Peyer's patch (tissue), 4 donors: Measurements from ENCODE around the gene LPGAT1. TPM values are rescaled to one million over a fixed set of nuclear protein-coding genes. Genes with fewer than 3 reads are reported as not detected.

ENCODE experiments used
- DNase-seq, 3 donors: peaks; one replicate each; pipeline ENCODE4 v3.0.0-alpha.2; 2017 to 2019
- H3K27ac ChIP-seq, 4 donors: fragments of 200-600 bp; sonication (generic); one replicate each; pipeline ENCODE4 v1.5.1; 2016 to 2019
- H3K27me3 ChIP-seq, 2 donors: fragments of 200-600 bp; sonication (generic); one replicate each; pipeline ENCODE4 v1.5.1; 2019
- H3K36me3 ChIP-seq, 3 donors: fragments of 200-600 bp; sonication (generic); one replicate each; pipeline ENCODE4 v1.5.1; 2016 to 2019
- H3K4me1 ChIP-seq, 4 donors: fragments of 200-600 bp; sonication (generic); one replicate each; pipeline ENCODE4 v1.5.1; 2016 to 2019
- H3K4me3 ChIP-seq, 4 donors: fragments of 200-600 bp; sonication (generic); 1 replicate in 3 of 4; 2 replicates in 1 of 4; pipeline ENCODE4 v1.5.1; 2016 to 2019; ENCODE audit warnings: mild to moderate bottlenecking in 1 of 4
- H3K9me3 ChIP-seq, 4 donors: fragments of 200-600 bp; sonication (generic); one replicate each; pipeline ENCODE4 v1.5.1; 2016 to 2019; ENCODE audit warnings: mild to moderate bottlenecking in 1 of 4
- POLR2A ChIP-seq, 2 donors: fragments of 450-650 bp; IDR thresholded peaks; one replicate each; pipeline ENCODE4 v1.5.1; 2017; ENCODE audit warnings: antibody characterized with exemption in 2 of 2, mild to moderate bottlenecking in 2 of 2, moderate library complexity in 2 of 2
- total RNA-seq, 4 donors: library from RNA; depleted of rRNA; stranded (reverse); fragments of >200 nt; gene quantifications; one replicate each; pipeline ENCODE4 v1.1.0, GENCODE V29; 2016
- TF ChIP-seq, protein P1 (sequence below), 6 experiments: fragments of 450-650 bp in 4 of 6; fragments of 200-600 bp in 2 of 6; sonication (generic) in 1 of 6; IDR thresholded peaks; one replicate each; pipeline ENCODE4 v1.5.1; 2017 to 2019; ENCODE audit warnings: antibody characterized with exemption in 6 of 6, mild to moderate bottlenecking in 3 of 6, moderate library complexity in 1 of 6

LPGAT1 gene
- total RNA-seq, 4 donors from 2014 or later, result 18.2 to 171 (median 138) TPM

DNA sequence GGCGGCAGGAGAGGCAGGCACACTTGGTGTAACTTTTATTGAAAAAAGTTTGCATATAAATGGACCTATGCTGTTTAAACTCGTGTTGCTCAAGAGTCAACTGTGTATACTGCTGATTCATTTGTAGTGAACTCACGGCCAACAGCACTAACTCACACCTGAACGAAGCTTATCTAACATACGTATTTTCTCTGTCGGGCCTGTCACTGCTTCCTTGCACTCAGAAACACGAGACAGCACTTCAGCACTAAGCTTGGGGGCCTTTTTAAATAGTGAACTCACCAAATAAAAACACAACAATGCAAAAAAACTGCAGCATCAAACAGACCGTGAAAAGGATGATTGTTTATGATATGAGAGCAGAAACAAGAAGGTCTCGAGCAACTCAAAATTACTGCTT, 96.2 kb downstream of the LPGAT1 start:
- Histone ChIP-seq H3K27me3 (no peaks in the 10 kb centered on the region), H3K9me3 (no peaks in the 10 kb centered on the region), H3K4me3 (no peak overlapping the region), H3K27ac (no peak overlapping the region), H3K4me1 (peaks cover 0 to 12% (median 2%) of the 10 kb centered on the region in 4 donors), H3K36me3 (no peaks in the 10 kb centered on the region)
- TF ChIP-seq, protein P1, sequence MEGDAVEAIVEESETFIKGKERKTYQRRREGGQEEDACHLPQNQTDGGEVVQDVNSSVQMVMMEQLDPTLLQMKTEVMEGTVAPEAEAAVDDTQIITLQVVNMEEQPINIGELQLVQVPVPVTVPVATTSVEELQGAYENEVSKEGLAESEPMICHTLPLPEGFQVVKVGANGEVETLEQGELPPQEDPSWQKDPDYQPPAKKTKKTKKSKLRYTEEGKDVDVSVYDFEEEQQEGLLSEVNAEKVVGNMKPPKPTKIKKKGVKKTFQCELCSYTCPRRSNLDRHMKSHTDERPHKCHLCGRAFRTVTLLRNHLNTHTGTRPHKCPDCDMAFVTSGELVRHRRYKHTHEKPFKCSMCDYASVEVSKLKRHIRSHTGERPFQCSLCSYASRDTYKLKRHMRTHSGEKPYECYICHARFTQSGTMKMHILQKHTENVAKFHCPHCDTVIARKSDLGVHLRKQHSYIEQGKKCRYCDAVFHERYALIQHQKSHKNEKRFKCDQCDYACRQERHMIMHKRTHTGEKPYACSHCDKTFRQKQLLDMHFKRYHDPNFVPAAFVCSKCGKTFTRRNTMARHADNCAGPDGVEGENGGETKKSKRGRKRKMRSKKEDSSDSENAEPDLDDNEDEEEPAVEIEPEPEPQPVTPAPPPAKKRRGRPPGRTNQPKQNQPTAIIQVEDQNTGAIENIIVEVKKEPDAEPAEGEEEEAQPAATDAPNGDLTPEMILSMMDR (IDR thresholded peaks at IDR 0.05), result no peak
- no peak for TF ChIP-seq POLR2A (IDR thresholded peaks at IDR 0.05)
- DNase-seq, result no peak

DNA sequence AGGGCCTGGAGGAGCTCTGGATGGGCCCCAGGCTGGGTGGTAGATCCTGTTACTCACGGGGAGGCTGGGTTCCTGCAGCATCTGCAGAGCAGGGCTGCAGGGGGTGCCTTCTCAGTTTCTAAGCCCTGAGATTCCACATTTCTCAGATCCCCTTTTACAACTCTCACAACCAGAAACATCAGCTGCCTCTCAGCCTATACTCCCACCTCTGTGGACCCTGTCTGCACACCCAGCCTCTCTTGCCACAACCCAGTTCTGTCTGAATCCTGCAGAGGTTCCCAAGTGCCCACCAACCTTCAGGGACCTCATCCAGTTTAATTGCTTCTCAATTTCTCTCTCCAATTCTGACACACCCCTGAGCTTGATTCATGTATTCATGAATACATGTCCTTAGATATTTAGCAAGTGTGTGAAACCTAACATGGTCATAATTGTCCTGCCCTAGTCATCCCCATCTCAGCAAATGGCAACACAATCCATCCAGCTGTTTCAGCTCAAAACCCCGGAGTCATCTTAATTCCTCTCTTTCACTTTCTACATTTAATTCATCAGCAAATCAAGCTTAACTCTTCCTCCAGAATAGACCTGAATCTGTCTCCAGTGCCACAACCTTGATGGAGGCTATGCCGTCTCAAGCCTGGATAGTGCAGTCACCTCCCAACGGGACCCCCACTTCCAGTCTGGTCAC, 98.1 kb downstream of the LPGAT1 start:
- H3K9me3 ChIP-seq, result no peaks in the 10 kb centered on the region

DNA sequence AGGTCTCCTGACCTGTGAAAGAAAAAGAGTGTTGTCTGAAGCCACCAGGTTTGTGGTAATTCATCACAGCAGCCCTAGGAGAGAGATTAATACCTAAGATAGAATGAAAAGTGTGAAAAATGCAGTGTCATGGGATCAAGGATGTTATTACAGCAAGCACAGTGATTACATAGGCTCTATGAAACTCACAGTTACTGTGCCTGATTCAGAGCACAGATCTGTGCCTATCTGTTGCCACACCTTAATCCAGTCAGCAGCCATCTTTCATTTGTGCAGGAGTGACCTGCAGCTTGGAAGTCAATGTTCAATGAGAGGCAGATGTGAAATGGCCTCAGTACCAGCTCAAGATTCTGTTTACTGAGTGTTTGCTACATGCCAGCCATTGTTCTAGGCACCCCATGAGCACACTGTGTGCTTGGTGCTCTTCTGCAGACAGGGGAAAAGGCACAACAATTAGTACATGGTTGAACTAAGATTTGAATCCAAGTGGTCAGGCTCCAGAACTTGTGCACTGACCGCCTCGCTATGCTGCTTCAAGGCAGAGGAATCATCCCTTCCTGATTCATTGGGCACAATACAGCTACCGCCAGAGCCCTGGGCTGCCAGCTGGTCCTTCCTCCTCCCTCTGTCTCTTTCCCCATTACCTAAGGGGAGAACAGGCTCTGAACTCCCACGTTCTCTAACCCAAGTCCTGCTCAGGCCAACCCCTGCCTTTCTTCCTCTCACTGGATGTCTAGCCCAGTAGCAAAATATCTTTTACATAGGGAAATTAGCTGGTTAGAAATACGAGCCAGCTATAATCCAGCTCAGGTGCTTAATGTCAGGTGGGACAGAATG, 98.9 kb downstream of the LPGAT1 start:
- H3K27ac ChIP-seq, result no peak overlapping the region
- no peaks in the 10 kb centered on the region for H3K36me3 ChIP-seq
- no peak overlapping the region for H3K4me3 ChIP-seq
- H3K9me3 ChIP-seq, result no peaks in the 10 kb centered on the region
- H3K4me1 ChIP-seq, result peaks cover 0 to 12% (median 2%) of the 10 kb centered on the region in 4 donors
- DNase-seq, result no peak
- TF ChIP-seq, protein P1 (IDR thresholded peaks at IDR 0.05), result no peak
- no peak for TF ChIP-seq POLR2A (IDR thresholded peaks at IDR 0.05)
- no peaks in the 10 kb centered on the region for H3K27me3 ChIP-seq

More for the DNA sequence above, 98.1 kb downstream of the LPGAT1 start:
- Histone ChIP-seq H3K27ac (no peak overlapping the region), H3K27me3 (no peaks in the 10 kb centered on the region), H3K4me1 (peaks cover 0 to 12% (median 2%) of the 10 kb centered on the region in 4 donors), H3K36me3 (no peaks in the 10 kb centered on the region), H3K4me3 (no peak overlapping the region)
- no peak for TF ChIP-seq POLR2A (IDR thresholded peaks at IDR 0.05)
- TF ChIP-seq, protein P1 (IDR thresholded peaks at IDR 0.05), result no peak
- DNase-seq, result no peak

DNA sequence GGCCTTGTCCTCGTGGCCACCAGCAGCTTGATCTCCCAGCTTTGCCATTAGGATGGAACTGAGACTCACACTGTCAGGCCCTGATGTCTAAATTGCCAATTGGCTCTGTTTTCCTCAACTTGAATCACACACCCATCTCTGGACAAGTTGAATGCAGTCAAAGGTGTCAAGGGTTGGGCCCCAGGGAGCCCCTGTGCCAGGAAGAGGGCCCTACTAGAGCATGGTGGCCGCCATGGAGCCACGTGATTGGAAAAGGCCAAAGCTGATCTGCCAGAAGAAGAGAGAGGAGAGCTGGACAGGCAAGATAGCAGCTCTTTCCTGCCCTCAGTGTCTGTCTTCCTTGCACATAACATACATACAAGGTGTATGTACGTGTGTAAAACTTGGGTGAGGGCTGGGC, 100.2 kb downstream of the LPGAT1 start:
- TF ChIP-seq POLR2A (IDR thresholded peaks at IDR 0.05), result no peak
- TF ChIP-seq, protein P1 (IDR thresholded peaks at IDR 0.05), result no peak
- H3K36me3 ChIP-seq, result no peaks in the 10 kb centered on the region
- peaks cover 0 to 5% (median 2%) of the 10 kb centered on the region in 4 donors for H3K4me1 ChIP-seq
- no peak overlapping the region for H3K4me3 ChIP-seq
- no peak overlapping the region for H3K27ac ChIP-seq
- no peaks in the 10 kb centered on the region for H3K9me3 ChIP-seq
- DNase-seq, result no peak
- H3K27me3 ChIP-seq, result no peaks in the 10 kb centered on the region

DNA sequence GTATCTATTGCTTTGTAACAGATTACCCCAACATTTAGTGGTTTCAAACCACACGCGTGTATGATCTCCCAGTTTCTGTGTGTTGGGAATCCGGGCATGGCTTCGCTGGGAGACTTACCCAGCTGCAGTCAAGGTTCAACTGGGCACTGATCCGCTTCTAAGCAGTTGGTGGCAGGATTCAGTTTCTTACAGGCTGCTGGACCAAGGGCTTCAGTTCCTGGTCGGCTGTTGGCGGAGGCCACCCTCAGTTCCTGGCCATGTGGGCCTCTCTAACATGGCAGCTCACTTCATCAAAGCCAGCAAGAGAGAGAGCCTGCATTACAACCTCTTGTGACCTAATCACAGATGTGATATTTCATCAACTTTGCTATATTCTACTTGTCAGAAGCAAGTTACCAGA, 101.3 kb downstream of the LPGAT1 start:
- TF ChIP-seq, protein P1 (IDR thresholded peaks at IDR 0.05), result no peak
- TF ChIP-seq POLR2A (IDR thresholded peaks at IDR 0.05), result no peak
- Histone ChIP-seq H3K27ac (no peak overlapping the region), H3K4me3 (no peak overlapping the region), H3K9me3 (no peaks in the 10 kb centered on the region), H3K27me3 (no peaks in the 10 kb centered on the region), H3K4me1 (no peaks in the 10 kb centered on the region), H3K36me3 (no peaks in the 10 kb centered on the region)
- no peak for DNase-seq
